Neuronal stem cell (in vitro differentiated cells): ENCODE measurements around the gene ABCC5.

Experiments used
- DNase-seq: peaks from one replicate; pipeline ENCODE4 v3.0.0-alpha.2; 2013; ENCODE audit warnings: low spot score
- H2AFZ ChIP-seq: one replicate; pipeline ENCODE4 v1.6.1; 2013; ENCODE audit warnings: mild to moderate bottlenecking, low read length, inconsistent platforms
- H2AK5ac ChIP-seq: 2 replicates; pipeline ENCODE4 v1.6.1; 2013; ENCODE audit warnings: low read depth, mild to moderate bottlenecking, inconsistent platforms, low read length, moderate library complexity, mixed read lengths
- H2BK120ac ChIP-seq: 2 replicates; pipeline ENCODE4 v1.6.1; 2013; ENCODE audit warnings: low read depth, mild to moderate bottlenecking, inconsistent platforms, low read length, moderate library complexity, mixed read lengths
- H2BK12ac ChIP-seq: one replicate; pipeline ENCODE4 v1.6.1; 2013; ENCODE audit warnings: low read length, inconsistent platforms
- H2BK15ac ChIP-seq: 2 replicates; pipeline ENCODE4 v1.6.1; 2013; ENCODE audit warnings: mild to moderate bottlenecking, low read length, inconsistent platforms, mixed read lengths
- H2BK5ac ChIP-seq: one replicate; pipeline ENCODE4 v1.6.1; 2013; ENCODE audit warnings: inconsistent platforms, mild to moderate bottlenecking, low read length, moderate library complexity
- H3K14ac ChIP-seq: one replicate; pipeline ENCODE4 v1.6.1; 2013; ENCODE audit warnings: low read length, inconsistent platforms
- H3K18ac ChIP-seq: 2 replicates; pipeline ENCODE4 v1.6.1; 2013; ENCODE audit warnings: low read length, inconsistent platforms
- H3K23ac ChIP-seq: 2 replicates; pipeline ENCODE4 v1.6.1; 2013; ENCODE audit warnings: low read depth, mild to moderate bottlenecking, mixed read lengths, low read length, inconsistent platforms; ENCODE audit not compliant: poor library complexity
- H3K27ac ChIP-seq: replicated peaks from 3 replicates; pipeline ENCODE4 v1.5.1; 2013; ENCODE audit warnings: low read length, inconsistent platforms
- H3K27me3 ChIP-seq, 3 experiments: 2 replicates each; pipeline ENCODE4 v1.6.1; 2013; ENCODE audit warnings: low read length in 3 of 3, mild to moderate bottlenecking in 2 of 3, inconsistent platforms in 1 of 3, low read depth in 1 of 3, mixed read lengths in 1 of 3, moderate library complexity in 1 of 3; ENCODE audit not compliant: control insufficient read depth in 3 of 3, insufficient read depth in 3 of 3
- H3K36me3 ChIP-seq, 2 donors: replicated peaks in 1 of 2; 2 replicates each; pipeline ENCODE4 v1.6.1; 2013; ENCODE audit warnings: low read length in 2 of 2; ENCODE audit not compliant: control insufficient read depth in 2 of 2, insufficient read depth in 2 of 2
- H3K4ac ChIP-seq: 2 replicates; pipeline ENCODE4 v1.6.1; 2013; ENCODE audit warnings: inconsistent platforms, mild to moderate bottlenecking, low read length, moderate library complexity
- H3K4me1 ChIP-seq, 2 donors: 1 replicate in 1 of 2; 2 replicates in 1 of 2; pipeline ENCODE4 v1.6.1; 2013; ENCODE audit warnings: low read length in 2 of 2, low read depth in 1 of 2; ENCODE audit not compliant: control insufficient read depth in 2 of 2, insufficient read depth in 1 of 2
- H3K4me2 ChIP-seq: one replicate; pipeline ENCODE4 v1.6.1; 2013; ENCODE audit warnings: mild to moderate bottlenecking, low read length, inconsistent platforms; ENCODE audit not compliant: insufficient read depth, poor library complexity, severe bottlenecking
- H3K4me3 ChIP-seq, 2 donors: 2 replicates each; pipeline ENCODE4 v1.5.1; 2013; ENCODE audit warnings: low read length in 2 of 2, mild to moderate bottlenecking in 2 of 2, inconsistent platforms in 1 of 2, moderate library complexity in 1 of 2
- H3K79me1 ChIP-seq: one replicate; pipeline ENCODE4 v1.6.1; 2013; ENCODE audit warnings: low read depth, mild to moderate bottlenecking, inconsistent platforms, low read length, moderate library complexity
- H3K9ac ChIP-seq: one replicate; pipeline ENCODE4 v1.6.1; 2013; ENCODE audit warnings: mild to moderate bottlenecking, low read depth, low read length, inconsistent platforms; ENCODE audit not compliant: poor library complexity
- H3K9me3 ChIP-seq, 2 donors: replicated peaks in 1 of 2; 2 replicates each; pipeline versions ENCODE3 to v1.6.1; 2013; ENCODE audit warnings: low read length in 2 of 2, mild to moderate bottlenecking in 2 of 2, inconsistent platforms in 1 of 2, low read depth in 1 of 2, mixed read lengths in 1 of 2, moderate library complexity in 1 of 2; ENCODE audit not compliant: control insufficient read depth in 2 of 2, insufficient read depth in 1 of 2
- H4K8ac ChIP-seq: one replicate; pipeline ENCODE4 v1.6.1; 2013; ENCODE audit warnings: low read depth, mild to moderate bottlenecking, inconsistent platforms, low read length, moderate library complexity
- H4K91ac ChIP-seq: one replicate; pipeline ENCODE4 v1.6.1; 2013; ENCODE audit warnings: low read length, low read depth, mild to moderate bottlenecking, inconsistent platforms; ENCODE audit not compliant: poor library complexity
- WGBS, 2 donors: extraction: QIAGEN DNeasy Blood & Tissue Kit; methylation state at CpG; one replicate each; pipeline ENCODE4 v1.1.7; 2013; ENCODE audit warnings: missing lambda C conversion rate in 2 of 2, mixed read lengths in 1 of 2; ENCODE audit not compliant: insufficient read length in 2 of 2, insufficient replicate concordance in 1 of 2; ENCODE audit errors: extremely low coverage in 2 of 2; 5-methylcytosine and 5-hydroxymethylcytosine counted together

ABCC5 gene

DNA sequence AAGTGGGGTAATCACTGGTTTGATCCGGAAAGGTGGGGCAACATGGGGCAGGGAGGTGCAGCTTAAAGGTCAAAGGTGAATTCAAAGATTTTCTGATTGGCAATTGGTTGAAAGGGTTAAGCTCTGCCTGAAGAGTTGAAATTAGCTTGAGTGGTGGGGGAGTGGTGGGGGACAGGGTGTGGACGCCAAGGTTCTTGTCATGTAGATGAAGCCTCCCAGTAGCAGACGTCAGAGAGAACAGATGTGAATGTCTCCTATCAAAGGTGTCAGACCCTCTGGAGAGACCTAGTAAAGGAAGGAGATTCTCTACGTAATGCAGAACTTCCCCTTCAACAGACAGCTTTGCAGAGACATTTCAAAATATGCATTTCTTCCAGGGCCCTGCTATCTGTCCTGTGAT is 62.8 kb downstream of the ABCC5 start:
- Histone ChIP-seq H2BK120ac (no peak overlapping the region), H3K4me1 (no peaks in the 10 kb centered on the region), H3K79me1 (no peaks in the 10 kb centered on the region), H3K27me3 (no peaks in the 10 kb centered on the region), H2AFZ (no peak overlapping the region), H2BK5ac (no peak overlapping the region), H3K27ac (no peak overlapping the region), H2AK5ac (no peak overlapping the region), H2BK15ac (no peak overlapping the region), H3K4me3 (no peak overlapping the region), H4K8ac (no peak overlapping the region), H4K91ac (no peak overlapping the region), H3K18ac (no peak overlapping the region), H3K9ac (no peak overlapping the region), H3K23ac (no peak overlapping the region), H3K9me3 (no peaks in the 10 kb centered on the region), H3K14ac (no peak overlapping the region), H3K36me3 (peaks cover 23 to 52% of the 10 kb centered on the region in 2 donors), H3K4me2 (no peak overlapping the region), H3K4ac (no peak overlapping the region), H2BK12ac (no peak overlapping the region)
- WGBS, 2 donors, result no CpG with 5 or more reads among the region's 4 CpGs
- no peak for DNase-seq

DNA sequence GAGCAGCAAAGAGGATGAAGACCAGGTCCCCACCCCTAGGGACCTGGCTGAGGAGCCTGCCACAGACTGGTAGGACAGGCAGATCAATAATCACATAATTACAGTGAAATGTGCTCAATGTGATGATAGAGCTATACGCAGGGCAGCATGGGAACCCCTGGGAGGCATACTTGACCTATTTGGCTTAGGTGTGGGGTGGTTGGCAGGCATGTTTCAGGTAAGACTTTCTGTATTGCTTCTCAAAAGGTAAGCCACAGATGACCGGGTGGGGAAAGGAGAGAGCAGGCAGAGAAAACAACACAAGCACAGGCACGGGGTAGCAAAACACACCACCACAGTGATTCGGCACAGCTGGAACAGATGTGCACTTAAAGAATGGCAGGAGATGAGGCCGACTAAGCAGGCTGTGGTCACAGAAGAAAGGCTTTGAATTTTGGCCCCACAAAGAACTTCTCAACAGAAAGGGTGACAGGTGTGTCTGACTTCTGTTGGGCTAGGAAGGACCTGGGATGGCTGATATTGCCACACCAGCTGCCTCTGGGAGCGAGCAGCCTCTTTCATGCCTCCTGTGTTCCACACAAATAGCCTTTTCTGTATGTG is 64.1 kb downstream of the ABCC5 start:
- Histone ChIP-seq H3K23ac (no peak overlapping the region), H2BK15ac (no peak overlapping the region), H3K9ac (no peak overlapping the region), H3K27ac (no peak overlapping the region), H2AFZ (no peak overlapping the region), H2BK5ac (no peak overlapping the region), H3K4me2 (no peak overlapping the region), H4K91ac (no peak overlapping the region), H3K9me3 (no peaks in the 10 kb centered on the region), H3K27me3 (no peaks in the 10 kb centered on the region), H3K18ac (no peak overlapping the region), H3K14ac (no peak overlapping the region), H3K4me3 (no peak overlapping the region), H2AK5ac (no peak overlapping the region), H4K8ac (no peak overlapping the region), H3K4ac (no peak overlapping the region), H2BK120ac (no peak overlapping the region), H3K36me3 (peaks cover 25 to 53% of the 10 kb centered on the region in 2 donors), H3K4me1 (no peaks in the 10 kb centered on the region), H2BK12ac (no peak overlapping the region), H3K79me1 (no peaks in the 10 kb centered on the region)
- no peak for DNase-seq
- no CpG with 5 or more reads among the region's 6 CpGs for WGBS, 2 donors

DNA sequence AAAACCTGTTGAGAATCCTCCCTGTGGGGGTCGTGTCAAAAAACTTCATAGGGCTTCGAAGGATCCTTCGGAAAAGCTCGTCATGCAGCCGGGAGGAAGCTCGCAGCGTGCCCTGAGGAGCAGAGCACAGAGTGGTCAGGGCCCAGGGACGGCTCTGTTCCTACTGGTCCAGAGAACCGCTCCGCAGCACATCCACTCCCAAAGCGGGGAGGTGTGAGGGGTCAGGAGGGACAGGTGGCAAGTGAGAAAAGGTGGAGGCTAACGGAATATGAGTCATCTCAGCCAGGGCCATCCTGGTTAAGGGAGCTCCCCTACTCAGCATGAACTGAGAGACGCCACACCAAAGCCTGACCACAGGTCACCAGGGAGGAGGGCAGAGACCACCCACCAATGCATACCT is 66.2 kb downstream of the ABCC5 start:
- Histone ChIP-seq H3K9ac (no peak overlapping the region), H3K36me3 (peaks cover 28 to 57% of the 10 kb centered on the region in 2 donors), H2AK5ac (no peak overlapping the region), H3K4ac (no peak overlapping the region), H4K8ac (no peak overlapping the region), H2BK12ac (no peak overlapping the region), H3K4me2 (no peak overlapping the region), H3K79me1 (no peaks in the 10 kb centered on the region), H3K27ac (no peak overlapping the region), H3K18ac (no peak overlapping the region), H3K14ac (no peak overlapping the region), H3K9me3 (peaks cover 0 to 2% of the 10 kb centered on the region in 2 donors), H2BK120ac (no peak overlapping the region), H3K23ac (peak overlapping the region; percentile 20), H2BK15ac (no peak overlapping the region), H3K4me3 (no peak overlapping the region), H2AFZ (no peak overlapping the region), H4K91ac (no peak overlapping the region), H2BK5ac (no peak overlapping the region), H3K4me1 (no peaks in the 10 kb centered on the region), H3K27me3 (no peaks in the 10 kb centered on the region)
- WGBS, 2 donors, result no CpG with 5 or more reads among the region's 13 CpGs
- no peak for DNase-seq

DNA sequence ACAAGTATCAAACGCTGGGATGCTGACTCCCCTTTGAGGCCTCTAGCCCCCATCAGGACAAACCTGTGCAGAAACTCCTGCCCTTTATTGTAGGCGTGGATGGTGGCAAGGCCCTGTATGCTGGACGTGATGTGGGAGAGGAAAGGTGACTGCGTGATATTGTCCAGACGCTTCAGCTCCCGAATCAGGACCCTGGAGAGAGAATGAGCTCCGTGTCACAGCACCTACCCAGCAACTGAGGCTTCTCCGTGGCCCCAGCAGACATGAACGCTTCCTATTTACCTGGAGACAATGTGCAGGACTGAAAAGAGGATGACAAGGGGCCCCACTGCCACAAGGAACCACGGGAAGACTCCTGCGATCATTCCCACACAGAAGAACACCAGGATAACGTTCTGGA is 68.0 kb downstream of the ABCC5 start:
- Histone ChIP-seq H2AFZ (no peak overlapping the region), H4K91ac (no peak overlapping the region), H4K8ac (no peak overlapping the region), H3K27me3 (no peaks in the 10 kb centered on the region), H3K9me3 (peaks cover 0 to 2% of the 10 kb centered on the region in 2 donors), H3K14ac (no peak overlapping the region), H2BK5ac (no peak overlapping the region), H2BK15ac (no peak overlapping the region), H3K79me1 (no peaks in the 10 kb centered on the region), H3K18ac (no peak overlapping the region), H3K4ac (no peak overlapping the region), H2BK120ac (no peak overlapping the region), H3K9ac (peak overlapping the region; percentile 22), H3K4me1 (no peaks in the 10 kb centered on the region), H3K27ac (no peak overlapping the region), H3K4me2 (no peak overlapping the region), H3K36me3 (peaks cover 29 to 67% of the 10 kb centered on the region in 2 donors), H3K23ac (no peak overlapping the region), H2BK12ac (no peak overlapping the region), H3K4me3 (no peak overlapping the region), H2AK5ac (no peak overlapping the region)
- no CpG with 5 or more reads among the region's 12 CpGs for WGBS, 2 donors
- no peak for DNase-seq
